HG03025 (cell line): Measurements from ENCODE around the gene ZKSCAN1.
"Not testable (repeated sequence)": the region's sequence is repeated elsewhere in the genome, so short reads cannot be mapped to it uniquely, and the experiment has no call there.

ENCODE experiments used
- ATAC-seq: cut with Tn5 transposase; IDR thresholded peaks from one replicate; pipeline ENCODE4 v1.9.1; 2021; ENCODE audit warnings: mild to moderate bottlenecking, moderate library complexity; ENCODE audit not compliant: unreplicated experiment, low FRiP score

Gene ZKSCAN1

GRCh38 chr7:99997545-99998137, 17.8 kb upstream of the ZKSCAN1 start:
- ATAC-seq: no peak

GRCh38 chr7:100000239-100000638, 15.2 kb upstream of the ZKSCAN1 start:
- no peak for ATAC-seq

GRCh38 chr7:100003711-100004661, 11.4 kb upstream of the ZKSCAN1 start:
- no peak for ATAC-seq

- ATAC-seq: no peak
These were observed 7.5 kb upstream of the ZKSCAN1 start for GRCh38 chr7:100007887-100008286.

- ATAC-seq: no peak
These were observed 6.9 kb upstream of the ZKSCAN1 start for GRCh38 chr7:100008525-100008924.

- ATAC-seq: not testable (repeated sequence)
These were observed 5.4 kb upstream of the ZKSCAN1 start for GRCh38 chr7:100009952-100010351.

GRCh38 chr7:100010901-100011300, 4.5 kb upstream of the ZKSCAN1 start:
- no peak for ATAC-seq

- no peak for ATAC-seq
These were observed 3.9 kb upstream of the ZKSCAN1 start for GRCh38 chr7:100011516-100011915.

GRCh38 chr7:100012385-100013327, 2.7 kb upstream of the ZKSCAN1 start:
- ATAC-seq: not testable (repeated sequence)

- ATAC-seq: no peak
These were observed 2.1 kb upstream of the ZKSCAN1 start for GRCh38 chr7:100013328-100013676.

- no peak for ATAC-seq
These were observed 962 bp downstream of the ZKSCAN1 start for GRCh38 chr7:100016215-100016901.

GRCh38 chr7:100017300-100017699, 1.9 kb downstream of the ZKSCAN1 start:
- no peak for ATAC-seq

GRCh38 chr7:100017875-100018274, 2.5 kb downstream of the ZKSCAN1 start:
- ATAC-seq: no peak

GRCh38 chr7:100019908-100020307, 4.5 kb downstream of the ZKSCAN1 start:
- ATAC-seq: no peak

GRCh38 chr7:100021297-100021696, 5.9 kb downstream of the ZKSCAN1 start:
- no peak for ATAC-seq

GRCh38 chr7:100022621-100023020, 7.2 kb downstream of the ZKSCAN1 start:
- no peak for ATAC-seq

- ATAC-seq: no peak
These were observed 8.1 kb downstream of the ZKSCAN1 start for GRCh38 chr7:100023526-100023925.

GRCh38 chr7:100024020-100024619, 8.7 kb downstream of the ZKSCAN1 start:
- no peak for ATAC-seq

- no peak for ATAC-seq
These were observed 11.8 kb downstream of the ZKSCAN1 start for GRCh38 chr7:100027197-100027596.

GRCh38 chr7:100029596-100029995, 14.2 kb downstream of the ZKSCAN1 start:
- ATAC-seq: no peak
